ENCODE data around the gene PRDM15.

Gene PRDM15

GRCh38 chr21:41759926-41760325, 119.2 kb downstream of the PRDM15 start:
- Mint-ChIP-seq H3K27me3 (peaks cover 47% of the 10 kb centered on the region), H3K4me3 (no peak overlapping the region), H3K4me1 (ENCODE audit: low read depth) (peaks cover 9% of the 10 kb centered on the region), H3K9me3 (no peaks in the 10 kb centered on the region), H3K36me3 (ENCODE audit: low read depth) (no peaks in the 10 kb centered on the region), H3K27ac (no peak overlapping the region)

DNA sequence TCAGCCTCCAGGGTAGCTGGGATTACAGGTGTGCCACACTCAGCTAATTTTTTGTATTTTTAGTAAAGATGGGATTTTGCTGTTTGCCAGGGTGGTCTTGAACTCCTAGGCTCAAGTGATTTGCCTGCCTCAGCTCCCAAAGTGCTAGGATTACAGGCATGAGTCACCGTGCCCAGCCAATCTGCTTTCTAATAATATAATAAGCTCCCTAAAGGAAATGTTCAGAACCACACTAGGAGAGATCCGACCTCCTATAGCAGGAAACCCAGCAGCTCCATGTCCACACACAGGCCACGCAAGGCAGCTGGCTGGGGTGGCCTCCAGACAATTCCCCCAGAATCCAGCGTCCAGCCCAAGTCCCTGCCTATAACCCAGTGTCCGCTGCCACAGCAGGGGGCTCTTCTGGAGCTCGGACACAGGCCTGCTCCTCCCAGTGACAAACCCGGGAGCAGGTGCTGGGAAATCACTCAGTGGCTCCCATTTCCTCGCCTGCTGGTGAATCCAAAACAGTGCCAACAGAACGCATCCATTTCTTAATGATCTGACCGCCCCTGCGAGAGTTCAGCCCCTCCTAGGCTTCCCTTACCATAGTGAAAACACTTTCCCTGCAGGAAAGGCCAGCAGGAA, 119.8 kb downstream of the PRDM15 start:
- Mint-ChIP-seq H3K27me3 (peaks cover 41% of the 10 kb centered on the region), H3K27ac (no peak overlapping the region), H3K4me3 (no peak overlapping the region), H3K9me3 (no peaks in the 10 kb centered on the region), H3K36me3 (ENCODE audit: low read depth) (no peaks in the 10 kb centered on the region), H3K4me1 (ENCODE audit: low read depth) (peaks cover 9% of the 10 kb centered on the region)

DNA sequence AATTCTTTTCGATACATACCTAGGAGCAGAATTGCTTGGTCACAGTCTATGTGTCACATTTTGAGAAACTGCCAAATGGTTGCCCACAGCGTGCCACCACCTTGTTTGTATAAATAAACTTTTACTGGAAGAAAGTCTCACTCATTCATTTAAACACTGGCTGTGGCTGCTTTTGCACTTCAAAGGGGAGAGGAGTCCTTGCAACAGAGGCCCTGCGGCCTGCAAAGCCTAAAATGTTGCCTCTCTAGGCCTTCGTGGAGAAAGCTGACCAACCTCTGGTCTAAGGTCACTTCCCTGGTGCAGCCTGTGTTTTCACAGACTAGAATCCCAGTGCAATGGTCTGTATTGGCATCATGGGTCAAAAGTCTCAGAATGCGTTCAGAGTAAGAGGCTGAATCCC, 120.6 kb downstream of the PRDM15 start:
- Mint-ChIP-seq H3K27me3 (peaks cover 36% of the 10 kb centered on the region), H3K27ac (no peak overlapping the region), H3K9me3 (no peaks in the 10 kb centered on the region), H3K4me3 (no peak overlapping the region), H3K4me1 (ENCODE audit: low read depth) (peaks cover 9% of the 10 kb centered on the region), H3K36me3 (ENCODE audit: low read depth) (no peaks in the 10 kb centered on the region)

- Mint-ChIP-seq H3K9me3 (no peaks in the 10 kb centered on the region), H3K27ac (no peak overlapping the region), H3K36me3 (ENCODE audit: low read depth) (no peaks in the 10 kb centered on the region), H3K4me1 (ENCODE audit: low read depth) (peaks cover 3% of the 10 kb centered on the region), H3K4me3 (no peak overlapping the region), H3K27me3 (peaks cover 13% of the 10 kb centered on the region)
Observed at GRCh38 chr21:41755934-41756773, 123.0 kb downstream of the PRDM15 start.

GRCh38 chr21:41755258-41755933, 123.7 kb downstream of the PRDM15 start:
- no peaks in the 10 kb centered on the region for H3K36me3 Mint-ChIP-seq (ENCODE audit: low read depth)
- peaks cover 6% of the 10 kb centered on the region for H3K27me3 Mint-ChIP-seq
- H3K4me1 Mint-ChIP-seq (ENCODE audit: low read depth), result no peaks in the 10 kb centered on the region
- H3K4me3 Mint-ChIP-seq, result no peak overlapping the region
- no peaks in the 10 kb centered on the region for H3K9me3 Mint-ChIP-seq
- no peak overlapping the region for H3K27ac Mint-ChIP-seq

DNA sequence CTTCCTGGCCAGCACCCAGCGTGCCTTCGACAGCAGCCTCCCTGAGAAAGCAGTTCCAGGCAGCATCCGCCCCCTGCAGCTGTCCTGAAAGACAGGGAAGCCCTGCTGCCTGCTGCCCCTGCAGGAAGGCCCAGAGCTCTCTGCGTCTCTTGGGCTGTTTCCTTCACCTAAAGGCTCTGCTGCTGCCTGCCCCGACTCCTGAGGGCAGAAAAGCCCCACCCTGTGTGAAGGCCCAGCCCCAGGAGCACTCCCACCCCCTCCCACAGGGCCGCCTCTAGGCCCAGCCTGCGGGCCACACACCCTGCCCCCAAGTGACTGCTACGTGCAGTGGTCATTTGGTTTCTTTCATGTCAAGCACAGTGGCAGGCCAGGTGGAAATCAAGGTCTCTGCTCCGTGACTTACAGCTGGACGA, 124.7 kb downstream of the PRDM15 start:
- Mint-ChIP-seq H3K4me3 (no peak overlapping the region), H3K27ac (no peak overlapping the region), H3K36me3 (ENCODE audit: low read depth) (no peaks in the 10 kb centered on the region), H3K9me3 (no peaks in the 10 kb centered on the region), H3K4me1 (ENCODE audit: low read depth) (no peaks in the 10 kb centered on the region), H3K27me3 (no peaks in the 10 kb centered on the region)

DNA sequence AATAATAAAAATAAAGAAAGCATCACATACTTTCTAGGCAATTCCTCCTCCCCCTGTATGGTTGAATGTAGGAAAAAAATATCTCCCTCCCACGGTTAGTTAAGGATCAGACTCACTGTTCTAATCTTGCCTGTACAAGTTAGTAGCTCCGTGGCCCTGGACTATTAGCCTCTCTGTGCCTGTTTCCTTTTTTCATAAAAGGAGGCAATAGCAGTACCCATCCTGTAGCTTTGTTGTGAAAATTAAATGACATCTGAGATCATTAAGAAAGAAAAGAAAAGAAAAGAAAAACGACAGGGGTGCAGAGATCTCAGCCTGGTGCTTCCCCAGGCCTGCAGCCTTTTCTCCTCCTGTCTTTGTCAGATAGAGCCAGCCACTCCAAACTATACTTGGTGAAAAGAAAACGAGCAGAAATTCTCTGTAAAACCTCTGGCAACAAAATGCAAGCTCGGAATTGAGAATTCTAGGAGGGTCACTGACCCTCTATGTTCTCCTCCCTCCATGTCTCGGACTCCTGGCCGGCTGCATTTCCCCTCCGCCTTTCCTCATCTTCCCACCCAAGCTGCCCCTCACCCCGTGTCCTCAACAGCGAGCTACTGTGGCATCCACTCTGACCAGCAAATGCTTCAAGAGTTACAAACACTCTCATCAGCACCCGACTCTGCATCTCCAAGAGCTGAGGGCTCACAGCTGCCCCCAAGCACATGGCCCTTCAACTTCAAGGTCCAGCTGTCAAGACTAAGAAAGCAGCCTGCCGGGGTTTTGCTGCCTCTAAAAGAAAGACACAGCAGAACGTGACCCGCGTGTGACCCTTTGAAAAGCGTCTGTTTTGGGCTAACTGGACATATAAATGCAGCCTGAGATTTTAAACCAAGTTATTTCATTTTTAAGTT, 125.9 kb downstream of the PRDM15 start:
- H3K9me3 Mint-ChIP-seq, result no peaks in the 10 kb centered on the region
- no peak overlapping the region for H3K27ac Mint-ChIP-seq
- H3K4me1 Mint-ChIP-seq (ENCODE audit: low read depth), result no peaks in the 10 kb centered on the region
- H3K4me3 Mint-ChIP-seq, result no peak overlapping the region
- no peaks in the 10 kb centered on the region for H3K36me3 Mint-ChIP-seq (ENCODE audit: low read depth)
- H3K27me3 Mint-ChIP-seq, result no peaks in the 10 kb centered on the region

DNA sequence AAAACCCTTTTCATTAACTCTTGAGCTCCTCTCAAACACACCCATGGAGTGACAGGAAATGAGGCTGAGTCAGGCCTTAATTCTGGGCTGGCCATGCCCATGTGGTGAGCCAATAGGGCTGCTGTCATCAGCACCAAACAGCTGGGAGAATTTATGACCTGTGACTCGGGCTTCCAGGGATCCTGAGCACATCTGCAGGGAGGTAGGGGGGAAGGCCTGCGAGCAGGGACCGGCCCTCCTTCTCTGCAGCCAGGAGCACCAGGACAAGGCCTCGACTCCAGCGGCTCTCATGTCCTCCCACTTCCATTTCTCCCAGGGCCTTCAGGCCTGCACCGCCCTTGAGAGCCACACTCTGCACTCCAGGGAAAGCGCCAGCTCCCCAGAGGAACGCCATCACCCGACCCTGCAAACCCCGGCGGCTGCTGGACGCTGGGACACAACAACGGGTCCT, 126.9 kb downstream of the PRDM15 start:
- no peak overlapping the region for H3K27ac Mint-ChIP-seq
- H3K36me3 Mint-ChIP-seq (ENCODE audit: low read depth), result no peaks in the 10 kb centered on the region
- no peaks in the 10 kb centered on the region for H3K4me1 Mint-ChIP-seq (ENCODE audit: low read depth)

DNA sequence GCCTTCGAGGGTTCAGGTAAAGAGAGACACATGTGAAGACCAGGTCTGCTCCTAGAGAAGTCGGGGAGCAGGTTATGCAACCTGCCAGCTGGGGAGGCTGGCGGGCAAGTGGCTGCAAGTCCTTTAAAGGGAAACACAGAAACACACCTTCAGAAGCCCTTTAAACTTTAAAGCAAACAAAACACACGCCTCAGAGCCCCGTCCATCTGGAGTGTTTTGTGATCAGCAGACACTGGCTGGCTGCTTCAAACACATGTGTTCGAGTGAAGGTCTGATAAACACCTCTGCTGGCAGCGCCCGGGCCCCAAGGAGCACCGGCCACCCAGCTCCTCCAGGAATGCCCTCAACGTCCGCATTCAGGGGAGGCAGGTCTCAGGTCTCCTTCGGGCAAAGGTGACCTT, 127.5 kb downstream of the PRDM15 start:
- no peaks in the 10 kb centered on the region for H3K27me3 Mint-ChIP-seq
- H3K4me3 Mint-ChIP-seq, result no peak overlapping the region
- no peaks in the 10 kb centered on the region for H3K36me3 Mint-ChIP-seq (ENCODE audit: low read depth)
- H3K4me1 Mint-ChIP-seq (ENCODE audit: low read depth), result no peaks in the 10 kb centered on the region
- H3K27ac Mint-ChIP-seq, result no peak overlapping the region
- H3K9me3 Mint-ChIP-seq, result no peaks in the 10 kb centered on the region

More for the DNA sequence above, 126.9 kb downstream of the PRDM15 start:
- Mint-ChIP-seq H3K9me3 (no peaks in the 10 kb centered on the region), H3K4me3 (no peak overlapping the region), H3K27me3 (no peaks in the 10 kb centered on the region)

DNA sequence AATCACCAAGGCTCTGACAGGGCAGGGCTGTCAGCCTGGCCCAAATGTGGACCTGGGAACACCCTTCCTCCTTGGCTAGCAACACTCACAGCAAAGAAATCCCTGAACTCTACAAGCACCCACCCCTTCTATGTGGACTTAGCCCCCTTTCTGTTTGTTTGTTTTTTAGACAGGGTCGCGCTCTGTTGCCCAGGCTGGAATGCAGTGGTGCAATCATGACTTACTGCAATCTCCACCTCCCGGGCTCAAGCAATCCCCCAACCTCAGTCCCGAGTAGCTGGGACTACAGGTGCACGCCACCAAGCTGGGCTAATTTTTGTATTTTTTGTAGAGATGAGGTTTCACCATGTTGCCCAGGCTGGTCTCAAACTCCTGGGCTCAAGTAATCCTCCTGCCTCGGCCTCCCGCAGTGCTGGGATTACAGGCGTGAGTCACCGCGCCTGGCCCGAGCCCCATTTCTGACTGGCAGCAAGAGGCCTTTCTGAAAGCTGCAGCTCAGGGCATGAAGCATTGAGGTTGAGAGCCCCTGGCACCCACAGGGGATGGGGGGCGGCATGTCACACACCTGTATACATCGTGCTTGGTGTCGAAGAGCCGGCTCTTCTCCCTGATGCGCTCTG, 128.5 kb downstream of the PRDM15 start:
- no peak overlapping the region for H3K27ac Mint-ChIP-seq
- H3K9me3 Mint-ChIP-seq, result no peaks in the 10 kb centered on the region
- H3K4me1 Mint-ChIP-seq (ENCODE audit: low read depth), result no peaks in the 10 kb centered on the region
- no peak overlapping the region for H3K4me3 Mint-ChIP-seq
- no peaks in the 10 kb centered on the region for H3K36me3 Mint-ChIP-seq (ENCODE audit: low read depth)
- no peaks in the 10 kb centered on the region for H3K27me3 Mint-ChIP-seq

- no peaks in the 10 kb centered on the region for H3K27me3 Mint-ChIP-seq
- no peaks in the 10 kb centered on the region for H3K36me3 Mint-ChIP-seq (ENCODE audit: low read depth)
- no peak overlapping the region for H3K27ac Mint-ChIP-seq
- no peaks in the 10 kb centered on the region for H3K9me3 Mint-ChIP-seq
- H3K4me3 Mint-ChIP-seq, result no peak overlapping the region
- no peaks in the 10 kb centered on the region for H3K4me1 Mint-ChIP-seq (ENCODE audit: low read depth)
Observed at GRCh38 chr21:41750051-41750450, 129.1 kb downstream of the PRDM15 start.

DNA sequence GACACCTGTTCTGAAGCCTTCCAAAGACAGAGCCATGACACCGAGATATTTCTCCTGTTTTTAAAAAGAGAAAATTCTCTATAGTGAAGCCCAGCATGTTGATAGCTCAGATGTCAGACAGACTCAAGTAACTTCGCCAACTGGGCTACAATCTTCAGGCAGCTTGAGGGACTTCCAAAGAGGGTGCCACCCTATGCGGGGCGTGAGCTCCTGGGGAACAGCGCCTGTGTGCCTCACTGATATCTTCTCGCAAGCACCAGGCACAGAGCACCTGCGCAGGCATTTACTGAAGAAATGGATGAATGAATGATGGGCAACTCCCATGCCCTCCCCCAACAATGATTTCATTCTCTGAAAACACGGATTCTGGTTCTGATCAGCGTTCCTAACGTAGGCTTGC, 129.9 kb downstream of the PRDM15 start:
- no peaks in the 10 kb centered on the region for H3K4me1 Mint-ChIP-seq (ENCODE audit: low read depth)
- no peaks in the 10 kb centered on the region for H3K36me3 Mint-ChIP-seq (ENCODE audit: low read depth)
- no peak overlapping the region for H3K27ac Mint-ChIP-seq
- no peaks in the 10 kb centered on the region for H3K27me3 Mint-ChIP-seq
- H3K4me3 Mint-ChIP-seq, result no peak overlapping the region
- no peaks in the 10 kb centered on the region for H3K9me3 Mint-ChIP-seq

Data from stimulated activated naive CD8-positive, alpha-beta T cell treated with anti-CD3 and anti-CD28 coated beads, Interleukin-15, Interleukin-2, amounts not matched to agents 100 ng/mL and 50 ng/mL, for 24 hours (primary cell).